Eye (tissue), 1 donor: ENCODE measurements around the gene PPP2R5A.
"Not testable (repeated sequence)": the region's sequence is repeated elsewhere in the genome, so short reads cannot be mapped to it uniquely, and the experiment has no call there.

Experiments
- DNase-seq: peaks from one replicate; pipeline ENCODE4 v3.0.0-alpha.2; 2015

PPP2R5A gene

GRCh38 chr1:212359794-212360479 is 74.7 kb downstream of the PPP2R5A start:
- DNase-seq, result no peak

DNA sequence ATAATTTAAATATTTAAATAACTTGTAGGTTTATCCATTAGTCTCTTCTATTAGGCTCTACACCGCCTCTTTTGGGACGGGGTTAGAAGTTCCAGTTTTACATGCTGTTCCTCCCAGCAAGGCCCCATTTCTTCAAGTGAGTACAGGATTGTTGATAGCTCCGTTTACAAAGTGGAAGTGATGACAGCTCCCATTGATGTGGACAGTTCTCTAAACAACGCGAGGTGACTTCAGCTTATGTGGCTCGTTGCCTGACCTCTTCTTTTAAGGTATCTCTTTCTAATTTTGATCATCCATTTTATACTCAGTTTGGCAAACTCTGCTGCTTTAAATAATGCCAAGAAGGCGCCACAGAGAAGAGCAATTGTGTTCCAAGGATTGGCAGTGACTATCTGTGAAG is 79.8 kb downstream of the PPP2R5A start:
- no peak for DNase-seq

GRCh38 chr1:212366901-212367300 is 81.7 kb downstream of the PPP2R5A start:
- no peak for DNase-seq

- no peak for DNase-seq
Measured at GRCh38 chr1:212367474-212368072, 82.4 kb downstream of the PPP2R5A start.

- peak; percentile 72 for DNase-seq
Measured at GRCh38 chr1:212368073-212368484, 82.9 kb downstream of the PPP2R5A start.

- DNase-seq, result no peak
Measured at GRCh38 chr1:212375986-212376385, 90.8 kb downstream of the PPP2R5A start.

- DNase-seq, result no peak
Measured at GRCh38 chr1:212377644-212378043, 92.4 kb downstream of the PPP2R5A start.

DNA sequence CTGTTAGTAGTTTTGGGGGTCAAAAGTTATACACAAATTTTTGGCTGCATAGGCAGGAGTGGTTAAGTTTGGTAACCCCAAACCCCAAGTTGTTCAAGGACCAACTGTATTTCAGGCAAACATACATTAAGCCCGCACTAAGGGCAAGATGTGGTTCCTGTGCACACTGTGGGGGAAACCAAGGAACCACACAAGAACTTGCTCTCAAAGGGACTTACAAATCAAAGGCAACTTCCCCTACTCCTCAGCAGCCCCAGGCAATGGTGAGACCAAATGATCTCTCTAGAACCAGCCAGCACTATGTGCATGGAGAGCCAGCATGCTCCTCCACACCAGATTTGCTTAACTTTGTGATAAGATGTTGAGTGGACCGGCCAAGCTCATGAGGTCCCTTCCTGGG is 94.2 kb downstream of the PPP2R5A start:
- no peak for DNase-seq

- no peak for DNase-seq
Measured at GRCh38 chr1:212381397-212382035, 96.3 kb downstream of the PPP2R5A start.

DNA sequence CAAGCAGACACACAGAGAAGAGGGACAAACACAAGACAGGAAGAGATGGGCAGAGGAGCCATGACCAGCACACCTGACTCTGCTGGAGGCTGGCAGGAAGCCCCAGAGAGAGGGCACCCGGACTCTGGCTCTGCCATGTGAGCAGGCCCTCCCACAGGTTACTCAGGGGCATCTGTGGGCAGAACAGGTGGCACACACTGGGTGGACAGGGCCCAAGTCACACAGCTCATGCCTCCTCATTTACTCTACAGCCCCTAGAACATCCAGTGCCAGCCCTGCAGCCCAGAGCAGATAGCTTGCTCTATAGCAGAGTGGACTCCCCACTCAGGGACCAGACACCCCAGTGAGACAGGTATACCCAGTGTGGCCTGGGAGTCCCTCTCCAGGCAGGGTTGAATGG is 100.8 kb downstream of the PPP2R5A start:
- no peak for DNase-seq

GRCh38 chr1:212388985-212389716 is 103.9 kb downstream of the PPP2R5A start:
- no peak for DNase-seq

DNA sequence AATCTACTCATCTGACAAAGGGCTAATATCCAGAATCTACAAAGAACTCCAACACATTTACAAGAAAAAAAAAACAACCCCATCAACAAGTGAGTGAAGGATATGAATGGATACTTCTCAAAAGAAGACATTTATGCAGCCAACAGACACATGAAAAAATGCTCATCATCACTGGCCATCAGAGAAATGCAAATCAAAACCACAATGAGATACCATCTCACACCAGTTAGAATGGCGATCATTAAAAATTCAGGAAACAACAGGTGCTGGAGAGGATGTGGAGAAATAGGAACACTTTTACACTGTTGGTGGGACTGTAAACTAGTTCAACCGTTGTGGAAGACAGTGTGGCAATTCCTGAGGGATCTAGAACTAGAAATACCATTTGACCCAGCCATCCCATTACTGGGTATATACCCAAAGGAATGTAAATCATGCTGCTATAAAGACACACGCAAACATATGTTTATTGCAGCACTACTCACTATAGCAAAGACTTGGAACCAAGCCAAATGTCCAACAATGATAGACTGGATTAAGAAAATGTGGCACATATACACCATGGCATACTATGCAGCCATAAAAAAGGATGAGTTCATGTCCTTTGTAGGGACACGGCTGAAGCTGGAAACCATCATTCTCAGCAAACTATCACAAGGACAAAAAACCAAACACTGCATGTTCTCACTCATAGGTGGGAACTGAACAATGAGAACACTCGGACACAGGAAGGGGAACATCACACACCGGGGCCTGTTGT is 110.6 kb downstream of the PPP2R5A start:
- DNase-seq, result not testable (repeated sequence)

GRCh38 chr1:212396638-212397037 is 111.4 kb downstream of the PPP2R5A start:
- peak; percentile 5 for DNase-seq

DNA sequence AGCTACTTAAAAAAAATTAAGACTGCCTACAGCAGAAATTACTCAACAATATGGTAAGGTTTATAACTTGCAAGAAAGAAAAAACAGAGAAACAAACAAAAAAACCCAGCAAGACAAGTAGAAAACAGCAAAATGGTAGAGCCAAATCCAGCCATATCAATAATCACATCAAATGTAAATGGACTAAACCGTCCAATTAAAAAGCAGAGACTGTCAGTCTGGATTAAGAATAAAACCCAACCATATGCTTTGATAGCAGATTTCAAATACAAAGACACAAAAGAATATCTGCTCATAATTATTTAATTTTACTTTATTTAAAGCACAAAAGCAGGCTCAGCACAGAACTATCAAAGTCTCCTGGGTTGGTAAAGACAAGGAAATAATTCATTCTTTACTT is 112.0 kb downstream of the PPP2R5A start:
- DNase-seq, result no peak

DNA sequence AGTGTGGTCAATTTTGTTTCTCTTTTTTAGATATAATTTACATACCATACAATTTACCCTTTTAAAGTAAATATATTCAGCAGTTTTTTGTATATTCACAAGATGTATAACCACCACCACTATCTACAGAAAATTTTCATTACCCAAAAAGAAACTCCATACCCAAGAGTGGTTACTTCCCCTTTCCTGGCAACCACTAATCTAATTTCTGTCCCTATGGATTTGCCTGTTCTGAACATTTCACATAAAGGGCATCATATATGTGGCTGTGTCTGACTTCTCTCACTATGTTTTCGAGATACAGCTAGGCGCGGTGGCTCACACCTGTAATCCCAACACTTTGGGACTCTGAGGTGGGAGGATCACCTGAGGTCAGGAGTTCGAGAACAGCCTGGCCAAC is 115.8 kb downstream of the PPP2R5A start:
- no peak for DNase-seq

GRCh38 chr1:212401838-212402582 is 116.8 kb downstream of the PPP2R5A start:
- DNase-seq, result no peak

GRCh38 chr1:212402666-212403321 is 117.6 kb downstream of the PPP2R5A start:
- DNase-seq, result no peak

DNA sequence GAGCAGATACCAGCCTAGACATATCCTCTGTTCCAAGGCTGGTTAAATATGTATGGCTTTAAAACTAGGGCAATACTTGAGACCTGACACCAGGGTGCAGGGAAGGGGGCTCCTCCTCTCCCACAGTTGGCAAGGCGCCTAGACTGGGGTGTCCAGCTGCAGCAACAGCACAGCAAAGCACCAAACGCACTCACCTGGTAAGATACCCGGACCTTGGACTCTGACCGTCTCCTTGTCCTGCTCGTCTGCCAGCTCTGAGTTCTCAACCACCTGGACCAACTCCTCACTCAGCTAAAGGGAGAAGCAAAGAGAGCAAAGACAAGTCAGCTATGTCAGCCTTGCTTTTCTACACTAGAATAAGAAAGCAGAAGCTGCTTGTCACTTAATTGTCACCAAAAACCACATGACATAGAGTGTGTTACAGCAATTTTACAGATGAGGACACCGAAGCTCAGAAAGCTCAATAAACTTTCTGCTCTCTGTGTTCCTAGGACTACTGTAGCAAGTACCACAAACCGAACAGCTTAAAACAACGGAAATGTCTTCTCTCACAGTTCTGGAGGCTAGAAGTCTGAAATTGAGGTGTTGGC is 125.1 kb downstream of the PPP2R5A start:
- no peak for DNase-seq
